Dermis microvascular lymphatic vessel endothelial cell (primary cell): ENCODE measurements around the gene PLXNA2. TPM values are rescaled to one million over a fixed set of nuclear protein-coding genes. Genes with fewer than 3 reads are reported as not detected.

Experiments
- DNase-seq, 2 donors: peaks; one replicate each; pipeline versions ENCODE4 v3.0.0 to v3.0.0-alpha.2; 2010; ENCODE audit warnings: low read depth in 2 of 2
- total RNA-seq: library from RNA; depleted of rRNA; stranded (reverse); fragments of >200 nt; gene quantifications from 2 replicates; pipeline ENCODE4 v1.2.1, GENCODE V29; 2014

PLXNA2 gene
- total RNA-seq, 1 donor from 2014 or later = 40.8 TPM

DNA sequence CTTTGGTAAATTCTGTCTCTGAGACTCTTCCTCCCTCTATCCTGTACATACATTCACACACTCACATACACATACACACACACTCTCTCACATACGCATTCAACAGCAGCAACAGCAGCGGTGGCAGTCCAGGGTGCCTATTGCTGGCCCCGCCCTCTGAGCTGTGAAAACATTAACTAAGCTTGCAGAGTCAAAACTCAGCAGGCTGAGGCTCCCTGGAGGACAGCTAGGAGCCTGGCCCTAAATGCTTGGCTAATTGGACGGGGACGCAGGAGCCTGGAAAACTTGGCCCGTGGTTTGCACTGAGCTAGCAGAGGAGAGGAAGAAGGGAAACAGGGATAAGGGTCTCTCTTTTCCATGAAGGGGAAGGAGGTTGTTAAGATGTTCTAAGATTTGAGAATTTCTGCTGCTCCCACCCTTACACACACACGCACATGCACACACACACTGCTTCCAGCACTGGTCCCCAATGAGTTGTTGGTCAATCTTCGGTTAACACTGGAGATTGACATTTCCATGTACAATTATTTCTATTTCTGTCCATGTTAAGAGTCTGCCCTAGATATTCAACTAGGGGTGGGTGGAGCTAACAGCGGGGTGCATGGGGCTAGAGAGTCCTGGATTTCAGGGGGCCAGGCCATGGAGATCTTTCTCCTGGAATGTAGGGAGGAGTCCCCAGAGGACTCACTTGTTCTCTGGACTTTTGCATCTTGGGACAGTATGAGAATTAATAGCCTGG, 94.2 kb downstream of the PLXNA2 start:
- DNase-seq = no peak

DNA sequence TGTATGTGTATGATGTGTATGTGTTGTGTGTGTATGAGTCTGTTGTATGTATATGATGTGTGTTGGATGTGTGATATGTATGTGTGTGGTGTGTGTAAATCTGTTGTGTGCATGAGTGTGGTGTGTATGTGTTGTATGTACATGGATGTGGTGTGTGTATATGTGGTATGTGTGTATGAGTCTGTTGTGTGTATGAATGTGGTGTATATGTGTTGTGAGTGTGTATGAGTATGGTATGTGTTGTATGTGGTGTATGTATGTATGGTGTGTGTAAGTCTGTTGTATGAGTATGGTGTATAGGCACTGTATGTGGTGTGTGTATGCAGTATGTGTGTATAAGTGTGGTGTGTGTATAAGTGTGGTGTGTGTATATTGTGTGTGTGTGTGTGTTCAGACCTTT, 95.0 kb downstream of the PLXNA2 start:
- no peak for DNase-seq

DNA sequence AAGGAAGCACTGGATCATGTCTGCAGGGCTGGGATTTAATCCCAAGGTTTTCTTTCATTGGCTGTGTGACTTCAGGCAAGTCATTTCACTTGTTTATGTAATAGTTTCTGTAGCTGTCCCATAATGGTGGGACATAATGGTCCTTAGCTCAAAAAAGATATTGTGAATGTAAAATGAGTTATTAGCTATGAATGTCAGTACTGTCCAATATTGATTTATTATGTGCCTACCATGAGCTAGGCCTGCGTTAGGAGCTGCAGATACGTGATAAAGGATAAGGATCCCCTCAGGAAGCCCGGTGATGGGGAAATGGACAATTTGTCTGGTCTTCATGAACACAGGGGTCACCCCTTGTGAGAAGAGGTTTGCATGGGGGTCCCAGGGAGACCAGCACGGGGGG, 95.8 kb downstream of the PLXNA2 start:
- no peak for DNase-seq

DNA sequence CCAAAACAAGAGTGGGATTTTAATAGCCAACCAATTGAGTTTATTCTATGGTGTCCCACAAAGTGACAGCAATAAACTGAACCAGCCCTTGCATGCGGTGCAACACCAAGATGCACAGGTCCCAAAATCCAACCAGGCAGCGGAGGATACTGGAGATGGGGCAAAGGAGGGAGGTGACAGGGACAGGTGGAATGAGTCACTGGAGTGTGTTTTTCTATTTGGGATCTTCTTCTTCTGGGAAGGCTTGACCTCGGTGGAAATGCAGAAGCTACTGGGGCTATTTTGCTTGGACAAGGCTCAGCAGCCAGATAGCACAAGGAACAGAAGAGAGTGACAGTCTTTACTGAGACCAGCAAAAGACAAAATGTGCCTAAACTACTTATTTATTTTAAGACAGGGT, 97.5 kb downstream of the PLXNA2 start:
- DNase-seq = no peak

DNA sequence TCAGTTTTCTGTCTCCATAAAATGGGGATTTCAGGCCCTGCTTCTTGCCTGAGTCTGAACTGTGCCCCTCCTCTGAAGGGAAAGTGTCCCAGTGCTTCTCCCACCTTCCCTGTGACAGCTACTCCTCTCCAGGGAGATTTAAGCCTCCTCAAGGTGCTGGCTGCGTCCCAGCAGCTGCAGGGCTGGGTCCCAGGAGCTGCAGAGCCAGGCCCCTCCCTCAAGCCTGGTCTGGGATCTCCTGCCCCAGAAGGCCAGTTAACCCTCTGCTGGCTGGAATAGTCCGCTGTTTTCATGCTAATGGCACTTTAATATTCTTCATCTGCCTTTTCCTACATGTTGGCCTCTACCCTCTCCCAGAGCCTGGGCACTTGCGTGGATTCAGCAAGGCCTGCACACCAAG, 99.0 kb downstream of the PLXNA2 start:
- DNase-seq = no peak

DNA sequence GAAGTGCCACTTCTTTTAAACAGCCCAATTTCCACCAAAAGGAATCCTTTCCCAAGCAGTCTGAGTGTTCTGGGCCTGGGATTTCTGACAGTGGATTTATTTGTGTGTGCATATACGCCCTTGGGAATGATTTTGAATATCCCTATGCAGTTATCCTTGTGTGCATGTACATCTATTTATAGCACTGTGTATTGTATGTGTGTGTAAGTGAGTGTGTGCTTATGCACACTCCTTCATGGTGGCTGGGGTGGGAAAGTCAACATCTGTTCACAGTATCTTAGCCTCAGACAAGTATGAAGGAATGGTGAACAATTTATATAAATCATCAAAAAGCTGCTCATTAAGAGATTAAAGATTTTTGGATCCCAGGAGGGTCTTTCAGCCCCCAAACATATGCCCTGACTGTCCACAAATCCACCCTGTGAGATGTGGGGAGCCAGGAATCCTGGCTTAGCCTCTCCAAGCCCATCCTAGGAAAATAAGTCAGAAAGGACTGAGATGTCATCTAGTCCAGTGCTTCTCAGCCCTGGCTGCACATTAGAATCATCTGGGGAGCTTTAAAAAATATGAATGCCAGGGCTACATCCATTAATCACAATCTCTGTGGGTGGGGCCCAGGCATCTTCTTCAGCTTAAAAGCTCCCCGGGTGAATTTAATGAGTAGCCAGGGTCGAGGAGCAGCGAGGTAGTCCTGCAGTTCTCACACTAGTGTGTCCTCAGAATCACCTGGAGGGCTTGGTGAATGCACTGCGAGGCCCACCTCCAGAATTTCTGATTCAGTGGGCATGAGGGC, 101.4 kb downstream of the PLXNA2 start:
- DNase-seq = no peak

DNA sequence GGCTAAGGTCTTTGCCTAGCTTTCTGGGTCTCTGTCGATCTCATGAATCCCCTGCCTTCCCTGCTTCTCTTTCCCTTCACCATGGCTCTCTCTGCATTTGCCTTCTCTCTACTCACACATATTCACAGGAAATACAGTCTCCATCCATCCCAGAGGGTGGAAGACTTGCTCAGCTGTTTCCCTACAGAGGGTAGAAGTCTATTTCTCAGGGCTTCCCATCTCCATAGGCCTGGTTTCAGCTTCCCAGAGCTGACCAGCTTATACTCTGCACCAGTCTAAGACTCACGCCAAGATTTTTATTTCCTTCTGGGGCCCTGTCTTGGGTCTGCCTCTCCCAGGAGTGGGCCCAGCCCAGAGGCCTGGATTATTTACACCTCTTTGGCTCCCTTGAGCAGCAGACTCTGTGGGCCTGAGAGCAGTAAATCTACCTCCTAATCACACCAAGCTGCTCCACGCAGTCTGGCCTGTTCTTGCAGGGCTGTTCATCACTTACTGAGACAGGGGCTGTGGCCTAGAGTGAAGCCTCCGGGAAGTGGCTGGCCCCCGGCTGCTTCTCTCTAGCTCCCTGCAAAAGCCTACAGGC, 102.5 kb downstream of the PLXNA2 start:
- no peak for DNase-seq

DNA sequence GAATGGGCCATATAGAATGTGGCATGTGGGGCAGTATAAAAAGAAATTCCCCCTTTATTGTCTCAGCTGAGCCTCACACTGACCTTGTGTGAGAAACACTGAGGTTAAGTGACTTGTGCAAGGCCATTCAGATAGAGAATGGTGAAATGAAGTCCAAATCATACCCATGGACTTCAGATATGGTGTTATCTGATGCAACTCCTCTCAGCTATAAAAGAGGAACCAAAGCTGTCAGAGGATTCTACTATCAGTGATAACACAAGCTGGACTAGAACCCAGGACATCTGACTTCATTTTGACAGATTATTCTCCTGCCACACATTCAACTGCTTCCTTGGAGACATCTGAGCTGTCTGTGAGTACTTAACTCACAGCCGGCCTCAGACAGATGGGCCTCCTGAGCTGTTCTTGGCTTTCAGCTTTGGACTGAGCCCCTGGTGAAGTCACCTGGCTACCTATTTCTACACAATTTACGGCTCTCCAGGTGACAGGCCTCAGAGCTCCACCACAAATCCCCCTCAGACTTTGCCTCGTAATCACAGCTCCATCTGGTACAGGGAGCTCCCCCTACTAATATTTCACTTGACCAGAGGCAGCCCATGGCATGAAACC, 104.6 kb downstream of the PLXNA2 start:
- DNase-seq = no peak

DNA sequence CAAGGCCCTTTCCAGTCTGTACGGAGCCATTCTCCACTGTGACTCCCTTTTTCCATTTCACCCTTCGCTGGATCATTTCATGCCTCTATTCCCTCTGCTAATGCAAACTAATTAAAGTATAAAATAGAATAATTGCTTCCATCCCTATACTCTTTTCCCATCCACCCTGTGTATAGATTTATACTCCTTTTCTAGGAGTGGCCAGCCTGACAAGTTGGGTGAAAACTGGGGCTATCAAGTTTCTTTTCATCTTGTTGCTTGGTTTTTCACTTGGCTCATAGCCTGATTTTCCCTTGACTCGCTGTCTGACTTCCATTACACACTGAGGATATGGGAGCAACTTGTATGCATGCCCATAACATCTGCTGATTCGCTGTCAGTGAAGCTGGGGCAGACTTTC, 107.0 kb downstream of the PLXNA2 start:
- no peak for DNase-seq

DNA sequence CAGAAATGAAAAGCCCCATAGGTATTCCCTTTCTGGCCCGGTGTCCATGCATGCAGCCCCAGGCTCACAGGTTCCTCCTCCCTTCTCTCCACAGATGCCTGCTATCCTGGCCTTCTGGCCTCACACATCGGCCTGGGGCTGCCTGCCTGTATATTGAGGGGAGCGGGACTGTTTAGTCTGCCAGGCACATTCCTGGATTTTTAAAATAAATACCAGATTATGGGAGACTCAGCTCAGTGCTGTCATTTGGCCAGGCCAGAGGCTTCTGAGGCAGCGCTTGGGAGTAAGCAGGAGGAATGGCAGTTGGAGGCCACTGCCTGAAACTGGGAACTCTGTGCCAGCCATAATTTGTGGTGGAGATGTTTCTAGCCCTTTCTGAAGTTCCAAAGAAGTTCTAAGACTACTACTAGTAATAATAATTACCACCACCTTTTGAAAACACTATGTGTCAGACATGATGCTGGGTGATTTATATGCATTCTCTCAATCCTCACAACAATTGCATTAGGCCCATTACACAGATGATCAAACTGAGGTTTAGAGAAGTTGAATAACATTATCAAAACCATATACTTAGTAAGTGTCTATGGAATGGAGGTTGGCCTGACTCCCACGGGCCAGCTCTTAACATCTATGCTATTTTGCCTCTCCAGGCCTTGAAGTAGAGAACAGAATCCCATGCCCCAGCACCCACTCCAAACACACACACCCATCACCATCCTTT, 107.6 kb downstream of the PLXNA2 start:
- no peak for DNase-seq

DNA sequence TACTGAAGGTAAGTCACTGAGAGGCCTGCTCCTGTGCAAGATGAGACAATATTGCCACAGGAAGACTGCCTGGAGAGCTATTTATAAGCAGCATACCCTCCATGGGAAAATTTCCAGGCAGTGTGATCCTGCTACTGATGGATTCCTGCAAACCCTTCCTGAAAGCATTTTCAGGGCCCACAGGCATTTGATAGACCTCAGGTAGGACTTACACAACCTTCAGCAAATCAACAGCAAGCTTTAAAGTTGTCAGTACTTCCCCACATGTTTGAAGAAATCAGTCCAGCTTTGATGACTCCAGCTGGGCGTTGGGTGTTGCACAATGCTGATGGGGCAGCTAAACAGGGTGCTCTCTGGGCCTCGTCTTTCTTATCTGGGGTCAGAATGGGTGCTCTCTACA, 108.8 kb downstream of the PLXNA2 start:
- DNase-seq = no peak

DNA sequence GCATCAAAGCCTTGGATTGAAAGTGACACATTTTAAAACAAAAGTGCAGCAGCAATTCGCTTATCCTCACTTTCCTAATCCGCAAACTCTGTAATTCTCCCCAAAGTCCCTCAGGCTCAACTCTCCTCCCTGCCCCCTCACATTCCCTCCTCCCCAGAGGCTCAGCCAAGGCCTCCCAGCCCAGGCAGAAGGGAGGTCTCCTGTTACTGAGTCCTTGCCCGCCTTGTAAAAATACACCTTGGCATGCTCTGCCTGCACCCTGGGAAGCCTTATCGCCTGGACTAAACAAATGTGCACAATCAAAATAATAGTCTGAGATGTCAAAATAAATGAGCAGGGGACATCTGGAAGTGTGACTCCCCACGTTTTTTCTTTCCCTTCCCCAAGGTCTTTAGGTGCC, 109.7 kb downstream of the PLXNA2 start:
- no peak for DNase-seq

DNA sequence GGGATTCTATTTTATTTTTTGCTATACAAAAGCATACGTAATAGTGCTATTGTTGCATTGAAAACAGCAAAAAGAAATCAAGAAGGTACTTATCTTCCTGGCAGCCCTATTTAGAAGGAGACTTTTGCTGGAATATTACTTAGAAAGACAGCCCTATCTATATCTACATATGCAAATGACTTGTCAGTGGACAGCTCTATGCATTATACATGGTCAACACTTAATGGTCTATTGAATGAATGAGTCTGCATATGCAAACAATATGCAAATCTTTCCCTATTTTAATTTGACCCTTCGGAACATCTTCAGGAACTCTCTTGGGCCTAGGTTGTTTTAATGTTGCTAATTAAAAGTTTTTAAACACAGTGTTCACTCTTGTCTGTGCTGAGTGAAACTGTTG, 110.8 kb downstream of the PLXNA2 start:
- DNase-seq = no peak

DNA sequence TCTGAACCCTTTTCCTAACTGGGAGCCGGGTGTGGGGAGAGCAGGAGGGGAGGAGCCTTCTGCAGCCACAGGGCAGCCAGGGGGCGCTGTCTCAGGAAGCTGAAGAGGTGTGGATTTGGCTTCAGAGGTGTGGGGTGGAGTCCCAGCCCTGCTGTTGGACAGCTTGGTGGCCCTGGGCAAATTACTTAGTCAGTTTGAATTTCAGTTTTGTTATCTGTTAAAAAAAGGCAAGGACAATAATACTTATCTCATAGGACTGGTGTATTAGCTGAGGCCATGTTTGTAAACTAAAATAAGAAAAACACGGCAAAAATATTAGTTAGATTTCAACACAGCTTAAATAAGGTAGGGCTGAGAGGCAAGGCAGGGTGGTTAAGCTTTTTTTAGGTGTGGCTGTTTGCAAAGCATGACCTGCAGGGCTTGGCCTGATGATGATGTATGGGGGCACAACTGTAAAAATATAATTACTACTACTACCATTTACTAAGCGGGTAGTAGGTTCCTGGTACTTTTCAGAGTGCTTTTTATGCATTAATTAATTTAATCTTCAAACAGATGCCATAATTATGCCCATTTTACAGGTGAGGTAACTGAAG, 111.8 kb downstream of the PLXNA2 start:
- DNase-seq = peak; percentile 62 to 80

DNA sequence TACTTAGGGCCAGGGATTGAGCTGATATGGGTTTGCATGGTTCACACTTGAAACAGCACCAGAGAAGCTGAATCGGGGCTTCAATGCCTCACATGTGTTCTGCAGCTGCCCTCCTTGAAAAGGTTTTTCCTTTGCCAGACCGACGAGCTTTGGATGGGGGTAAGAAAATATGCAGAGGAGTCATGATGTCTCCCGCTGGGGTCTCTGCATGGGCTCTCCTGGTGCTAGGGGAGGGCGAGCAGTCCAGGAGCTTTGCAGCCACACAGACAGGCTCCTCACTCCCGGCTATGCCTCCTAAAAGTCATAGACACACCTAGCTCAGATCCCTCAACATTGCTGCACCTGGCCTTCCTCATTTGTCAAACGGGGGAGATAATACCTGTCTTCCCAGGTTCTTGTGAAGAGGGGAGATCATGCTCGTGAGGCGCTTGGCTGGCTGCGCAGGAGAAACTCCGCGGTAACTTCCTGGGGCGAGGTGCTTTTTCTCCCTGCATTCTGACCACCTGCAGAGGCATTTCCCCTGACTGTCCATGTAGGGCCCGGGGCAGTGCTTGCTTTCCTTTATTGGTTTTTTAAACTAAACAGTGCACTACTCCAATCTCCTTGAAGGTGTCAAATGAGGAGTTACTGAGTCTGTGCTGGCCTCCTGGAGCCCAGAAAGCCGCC, 112.4 kb downstream of the PLXNA2 start:
- DNase-seq = no peak

DNA sequence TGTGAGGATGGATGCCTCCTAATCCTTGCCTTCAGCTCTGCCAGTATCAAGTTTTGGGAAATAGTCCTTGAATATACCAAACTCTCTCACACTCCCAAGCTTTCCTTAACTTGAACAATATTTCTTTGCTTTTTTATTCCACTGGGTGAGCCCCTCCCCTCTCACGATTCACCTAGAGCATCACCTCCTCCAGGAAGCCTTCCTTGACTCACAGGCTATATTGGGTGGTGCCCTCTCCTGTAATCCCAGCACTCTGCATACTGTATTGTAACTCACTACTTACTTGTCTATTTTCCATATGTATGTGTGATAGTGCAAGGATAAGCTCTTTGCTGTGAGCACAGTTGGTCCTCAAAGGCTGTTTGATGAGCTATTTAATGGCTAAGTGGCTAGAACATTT, 114.7 kb downstream of the PLXNA2 start:
- no peak for DNase-seq

DNA sequence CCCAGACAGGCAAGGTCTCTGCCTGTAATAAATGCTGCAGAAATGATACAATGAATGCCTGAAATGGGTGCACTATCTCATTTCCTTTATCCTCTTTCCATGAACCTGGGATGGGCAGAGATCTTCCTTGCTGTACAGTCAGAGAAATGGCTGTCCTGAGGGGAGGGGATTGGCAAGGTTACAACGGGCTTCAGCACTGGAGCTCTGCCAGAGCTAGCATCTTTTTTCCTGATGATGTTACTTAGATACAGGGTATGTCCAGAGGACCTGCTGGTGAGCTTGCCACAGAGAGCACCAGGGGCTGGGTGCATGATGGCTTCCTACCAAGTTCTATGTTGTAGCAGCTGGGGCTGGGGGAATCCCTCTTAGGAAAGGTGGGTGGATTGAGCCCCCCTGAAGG, 115.1 kb downstream of the PLXNA2 start:
- DNase-seq = no peak

DNA sequence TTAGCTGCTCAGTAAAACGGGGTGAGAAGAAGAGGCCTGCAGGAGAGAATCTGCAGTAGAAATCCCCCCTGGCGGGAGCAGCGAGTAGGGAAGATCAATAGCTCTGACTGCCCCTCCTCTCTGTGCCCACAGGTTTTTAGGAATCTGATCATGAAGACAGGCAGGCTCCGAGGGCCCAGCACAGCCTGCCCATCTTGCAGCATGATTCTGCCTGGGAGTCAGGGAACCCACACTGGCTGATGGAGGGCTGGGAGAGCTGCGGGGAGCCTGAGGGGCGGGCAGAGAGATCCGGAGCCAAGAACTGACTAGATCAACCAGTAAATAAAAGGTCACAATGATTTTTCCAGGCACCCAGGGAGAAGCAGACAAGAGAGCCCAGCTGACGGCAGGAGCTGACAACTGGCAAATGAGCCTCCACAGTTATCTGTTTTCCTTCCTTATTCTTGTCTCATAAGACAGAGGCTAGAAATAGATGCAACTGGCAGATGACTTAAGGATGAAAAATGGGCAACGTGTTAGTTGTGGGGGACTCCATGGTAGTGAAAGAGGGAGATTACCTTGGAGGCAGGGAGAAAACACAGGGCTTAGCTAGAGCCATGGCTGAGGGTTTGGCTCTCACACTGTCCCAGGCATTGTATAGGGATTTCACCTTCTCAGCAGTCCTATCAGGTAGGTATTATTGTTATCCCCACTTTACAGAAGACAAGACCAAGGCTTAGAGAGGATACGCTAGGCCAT, 116.2 kb downstream of the PLXNA2 start:
- DNase-seq = no peak

DNA sequence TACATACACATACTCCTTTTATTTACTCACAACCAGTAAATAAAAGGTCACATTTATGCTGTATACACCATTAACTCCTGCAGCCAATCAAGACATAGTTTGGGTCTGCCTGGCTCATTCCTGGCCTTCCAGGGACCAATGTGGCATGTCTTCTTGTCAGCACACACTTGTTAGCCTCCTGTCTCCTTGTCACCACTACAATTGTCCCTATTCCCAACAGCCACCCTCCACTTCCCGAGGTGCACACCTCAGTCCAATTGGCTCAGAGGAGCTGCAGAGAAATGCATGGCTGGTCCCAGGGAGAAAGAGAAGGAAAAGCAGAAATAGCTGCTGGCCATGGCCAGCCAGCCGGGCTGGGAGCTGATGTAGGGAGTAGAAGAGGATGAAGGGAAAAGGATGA, 116.9 kb downstream of the PLXNA2 start:
- DNase-seq = no peak

DNA sequence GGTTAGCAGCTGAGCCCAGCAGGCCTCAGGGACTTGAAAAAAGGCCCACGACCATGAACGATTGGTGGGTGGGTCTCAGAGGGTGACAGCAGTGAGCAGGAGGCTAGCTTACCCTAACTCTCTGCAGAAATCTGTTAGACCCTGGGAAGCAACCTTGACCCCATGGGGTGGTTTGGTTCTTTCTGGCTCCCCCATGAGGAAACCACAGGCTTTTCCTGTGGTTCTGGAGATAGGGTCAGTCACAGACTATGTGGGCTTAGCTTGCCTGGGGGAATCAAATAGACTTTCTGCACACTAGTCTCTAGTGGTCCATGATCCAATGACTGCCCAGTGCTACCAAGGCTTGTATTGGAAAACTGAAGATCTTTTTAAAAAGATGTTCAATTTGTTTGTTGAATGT, 118.1 kb downstream of the PLXNA2 start:
- no peak for DNase-seq
